HEK293 (cell line): ENCODE results near the gene SLC17A9.

Experiments
- CTCF ChIA-PET: fragments of 350-600 bp; formaldehyde crosslinking; extraction: SDS; loops from one replicate; lab custom pipeline; 2021; ENCODE audit warnings: antibody characterized with exemption; lab: Yijun Ruan, JAX
- POLR2A ChIA-PET: fragments of 300-600 bp; formaldehyde crosslinking; extraction: SDS; loops from one replicate; lab custom pipeline; 2020; ENCODE audit warnings: antibody characterized with exemption, inconsistent platforms; lab: Yijun Ruan, JAX
- H3K27ac ChIP-seq: fragments of 200-500 bp; sonication (Bioruptor generic); 2 replicates; pipeline ENCODE4 v1.5.1; 2014; ENCODE audit warnings: low read depth, low read length, control low read depth, inconsistent platforms; ENCODE audit errors: extremely low read depth
- H3K36me3 ChIP-seq, 2 experiments: fragments of 200-500 bp in 1 of 2; sonication (Bioruptor generic) in 1 of 2; 1 replicate in 1 of 2; 2 replicates in 1 of 2; pipeline ENCODE4 v1.5.1; 2014 to 2017; ENCODE audit warnings: inconsistent platforms in 2 of 2, low read length in 2 of 2; ENCODE audit not compliant: control insufficient read depth in 2 of 2, insufficient read depth in 1 of 2
- H3K4me1 ChIP-seq: fragments of 200-500 bp; sonication (Bioruptor generic); 2 replicates; pipeline ENCODE4 v1.5.1; 2014; ENCODE audit warnings: mild to moderate bottlenecking, low read length, inconsistent platforms; ENCODE audit not compliant: control insufficient read depth, insufficient read depth
- H3K4me3 ChIP-seq: 2 replicates; pipeline ENCODE4 v1.5.1; 2011; ENCODE audit warnings: low read depth, mild to moderate bottlenecking, control low read depth, low read length, moderate library complexity
- H3K9me3 ChIP-seq: fragments of 200-500 bp; sonication (Bioruptor generic); 2 replicates; pipeline ENCODE4 v1.5.1; 2014; ENCODE audit warnings: low read depth, low read length, inconsistent platforms; ENCODE audit not compliant: control insufficient read depth, insufficient read depth
- GFI1B ChIP-seq: fragments of 450-650 bp; formaldehyde crosslinking; IDR thresholded peaks from 2 replicates; pipeline ENCODE4 v1.5.1; 2016; ENCODE audit warnings: missing biosample characterization, missing genetic modification characterization
- GLI4 ChIP-seq: fragments of 450-650 bp; formaldehyde crosslinking; IDR thresholded peaks from 2 replicates; pipeline ENCODE4 v1.5.1; 2016; ENCODE audit warnings: missing biosample characterization, missing genetic modification characterization
- GLIS1 ChIP-seq: fragments of 450-650 bp; formaldehyde crosslinking; IDR thresholded peaks from 2 replicates; pipeline ENCODE4 v1.5.1; 2016; ENCODE audit warnings: missing biosample characterization, missing genetic modification characterization
- HOXC10 ChIP-seq: sonication (generic); formaldehyde crosslinking; IDR thresholded peaks from 2 replicates; pipeline ENCODE4 v1.8.1; 2023; ENCODE audit warnings: mild to moderate bottlenecking, missing genetic modification reagents
- KLF9 ChIP-seq: fragments of 450-650 bp; formaldehyde crosslinking; IDR thresholded peaks from 2 replicates; pipeline ENCODE4 v1.5.1; 2016; ENCODE audit warnings: missing biosample characterization, missing genetic modification characterization, low read depth
- OSR2 ChIP-seq: fragments of 450-650 bp; formaldehyde crosslinking; IDR thresholded peaks from 2 replicates; pipeline ENCODE4 v1.5.1; 2016; ENCODE audit warnings: missing biosample characterization, missing genetic modification characterization
- TCF7L2 ChIP-seq: IDR thresholded peaks from 2 replicates; pipeline ENCODE4 v1.6.1; 2011; ENCODE audit warnings: low read depth, mild to moderate bottlenecking, inconsistent platforms, low read length, moderate library complexity, borderline replicate concordance
- YY1 ChIP-seq: fragments of 450-650 bp; formaldehyde crosslinking; IDR thresholded peaks from 2 replicates; pipeline ENCODE4 v1.5.1; 2018; ENCODE audit warnings: missing biosample characterization, missing genetic modification characterization
- ZBTB1 ChIP-seq: fragments of 450-650 bp; formaldehyde crosslinking; IDR thresholded peaks from 2 replicates; pipeline ENCODE4 v1.5.1; 2016; ENCODE audit warnings: missing biosample characterization, missing genetic modification characterization
- ZNF138 ChIP-seq: fragments of 450-650 bp; formaldehyde crosslinking; IDR thresholded peaks from 2 replicates; pipeline ENCODE4 v1.5.1; 2016; ENCODE audit warnings: missing biosample characterization, missing genetic modification characterization, borderline replicate concordance
- ZNF155 ChIP-seq: fragments of 450-650 bp; formaldehyde crosslinking; IDR thresholded peaks from 2 replicates; pipeline ENCODE4 v1.5.1; 2016; ENCODE audit warnings: missing biosample characterization, missing genetic modification characterization
- ZNF2 ChIP-seq: fragments of 450-650 bp; formaldehyde crosslinking; IDR thresholded peaks from 2 replicates; pipeline ENCODE4 v1.5.1; 2016; ENCODE audit warnings: missing biosample characterization, missing genetic modification characterization
- ZNF202 ChIP-seq: fragments of 450-650 bp; formaldehyde crosslinking; IDR thresholded peaks from 2 replicates; pipeline ENCODE4 v1.5.1; 2016; ENCODE audit warnings: missing biosample characterization, missing genetic modification characterization, borderline replicate concordance
- ZNF24 ChIP-seq: fragments of 450-650 bp; formaldehyde crosslinking; IDR thresholded peaks from 2 replicates; pipeline ENCODE4 v1.5.1; 2016; ENCODE audit warnings: missing biosample characterization, missing genetic modification characterization
- ZNF248 ChIP-seq: fragments of 450-650 bp; formaldehyde crosslinking; IDR thresholded peaks from 2 replicates; pipeline ENCODE4 v1.5.1; 2017; ENCODE audit warnings: missing biosample characterization, missing genetic modification characterization
- ZNF324 ChIP-seq: fragments of 450-650 bp; formaldehyde crosslinking; IDR thresholded peaks from 2 replicates; pipeline ENCODE4 v1.5.1; 2016; ENCODE audit warnings: missing biosample characterization, missing genetic modification characterization
- ZNF350 ChIP-seq: fragments of 450-650 bp; formaldehyde crosslinking; IDR thresholded peaks from 2 replicates; pipeline ENCODE4 v1.5.0; 2017; ENCODE audit warnings: missing biosample characterization, mild to moderate bottlenecking, missing genetic modification characterization
- ZNF416 ChIP-seq: fragments of 450-650 bp; formaldehyde crosslinking; IDR thresholded peaks from 2 replicates; pipeline ENCODE4 v1.5.1; 2016; ENCODE audit warnings: missing biosample characterization, missing genetic modification characterization
- ZNF501 ChIP-seq: fragments of 450-650 bp; formaldehyde crosslinking; IDR thresholded peaks from 2 replicates; pipeline ENCODE4 v1.5.1; 2016; ENCODE audit warnings: missing biosample characterization, missing genetic modification characterization
- ZNF514 ChIP-seq: fragments of 450-650 bp; formaldehyde crosslinking; IDR thresholded peaks from 2 replicates; pipeline ENCODE4 v1.5.1; 2016; ENCODE audit warnings: missing biosample characterization, missing genetic modification characterization
- ZNF529 ChIP-seq: fragments of 450-650 bp; formaldehyde crosslinking; IDR thresholded peaks from 2 replicates; pipeline ENCODE4 v1.5.1; 2017; ENCODE audit warnings: missing genetic modification characterization, missing biosample characterization; ENCODE audit not compliant: insufficient replicate concordance
- ZNF530 ChIP-seq: fragments of 450-650 bp; formaldehyde crosslinking; IDR thresholded peaks from 2 replicates; pipeline ENCODE4 v1.5.1; 2016; ENCODE audit warnings: low read depth, missing biosample characterization, missing genetic modification characterization
- ZNF621 ChIP-seq: fragments of 450-650 bp; formaldehyde crosslinking; IDR thresholded peaks from 2 replicates; pipeline ENCODE4 v1.5.1; 2017; ENCODE audit warnings: missing biosample characterization, missing genetic modification characterization
- ZNF664 ChIP-seq: fragments of 450-650 bp; formaldehyde crosslinking; IDR thresholded peaks from 2 replicates; pipeline ENCODE4 v1.5.1; 2016; ENCODE audit warnings: missing biosample characterization, missing genetic modification characterization
- ZNF677 ChIP-seq: fragments of 450-650 bp; IDR thresholded peaks from 2 replicates; pipeline ENCODE4 v1.5.0; 2018; ENCODE audit warnings: missing biosample characterization, mild to moderate bottlenecking, missing genetic modification characterization, moderate library complexity
- ZNF768 ChIP-seq: fragments of 450-650 bp; formaldehyde crosslinking; IDR thresholded peaks from 2 replicates; pipeline ENCODE4 v1.5.1; 2018; ENCODE audit warnings: missing biosample characterization, mild to moderate bottlenecking, missing genetic modification characterization
- TF ChIP-seq, protein P1 (sequence below): fragments of 450-650 bp; formaldehyde crosslinking; IDR thresholded peaks from 2 replicates; pipeline ENCODE4; 2016; ENCODE audit warnings: missing biosample characterization, missing genetic modification characterization
- TF ChIP-seq, protein P2 (sequence below): fragments of 450-650 bp; formaldehyde crosslinking; IDR thresholded peaks from 2 replicates; pipeline ENCODE4 v1.5.1; 2016; ENCODE audit warnings: missing biosample characterization, missing genetic modification characterization, low read depth
- TF ChIP-seq, protein P3 (sequence below): fragments of 450-650 bp; formaldehyde crosslinking; IDR thresholded peaks from 2 replicates; pipeline ENCODE4 v1.5.1; 2016; ENCODE audit warnings: missing biosample characterization, missing genetic modification characterization
- TF ChIP-seq, protein P4 (sequence below): fragments of 450-650 bp; formaldehyde crosslinking; IDR thresholded peaks from 2 replicates; pipeline ENCODE4 v1.5.1; 2016; ENCODE audit warnings: missing biosample characterization, missing genetic modification characterization
- TF ChIP-seq, protein P5 (sequence below): fragments of 450-650 bp; formaldehyde crosslinking; IDR thresholded peaks from 2 replicates; pipeline ENCODE4 v1.5.1; 2016; ENCODE audit warnings: missing biosample characterization, missing genetic modification characterization, low read depth
- TF ChIP-seq, protein P6 (sequence below): fragments of 450-650 bp; formaldehyde crosslinking; IDR thresholded peaks from 2 replicates; pipeline ENCODE4 v1.5.1; 2017; ENCODE audit warnings: missing biosample characterization, missing genetic modification characterization

The SLC17A9 gene

DNA sequence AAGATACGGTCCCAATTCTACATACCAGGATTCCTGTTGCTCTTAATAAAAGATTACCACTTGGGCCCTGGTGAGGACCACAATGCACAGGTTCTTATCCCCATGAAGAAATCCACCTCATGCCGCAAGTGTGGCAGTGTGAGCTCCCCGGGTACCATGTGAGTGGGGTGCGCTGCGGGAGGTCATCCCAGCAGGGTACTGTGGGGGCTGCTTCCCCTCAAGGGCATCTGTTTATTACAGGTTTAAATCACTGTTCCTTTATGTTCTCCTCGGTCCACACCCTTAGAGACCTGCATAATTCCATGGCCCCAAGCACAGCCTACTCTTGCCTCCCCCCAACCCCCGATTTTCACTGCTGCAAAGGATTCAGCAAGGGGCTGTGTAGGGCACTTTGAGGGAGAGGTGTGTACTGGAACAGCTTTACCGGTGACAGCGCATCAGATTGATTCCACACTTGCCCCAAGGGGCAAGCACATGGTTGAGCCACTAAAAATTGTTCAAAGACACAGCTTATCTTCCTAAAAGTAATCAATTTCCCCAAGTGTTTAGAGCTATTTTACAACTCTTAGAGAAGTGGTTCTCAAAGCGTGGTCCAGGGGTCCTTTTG lies 32.4 kb upstream of the SLC17A9 start:
- H3K4me3 ChIP-seq, result no peak overlapping the region
- ChIA-PET POLR2A (no interaction called here), CTCF (interaction anchor here (0.6 to 3.6 kb wide), 9 partner anchors 8 to 397 kb away, joined by 3 to 33 read pairs (median 8); no protein-coding TSS in a partner anchor)
- H3K36me3 ChIP-seq, result no peaks in the 10 kb centered on the region
- H3K27ac ChIP-seq, result no peak overlapping the region
- H3K4me1 ChIP-seq, result peaks cover 61% of the 10 kb centered on the region
- no peaks in the 10 kb centered on the region for H3K9me3 ChIP-seq
- no peak for TF ChIP-seq GFI1B (tag by site-specific recombination)
- TF ChIP-seq, protein P1, sequence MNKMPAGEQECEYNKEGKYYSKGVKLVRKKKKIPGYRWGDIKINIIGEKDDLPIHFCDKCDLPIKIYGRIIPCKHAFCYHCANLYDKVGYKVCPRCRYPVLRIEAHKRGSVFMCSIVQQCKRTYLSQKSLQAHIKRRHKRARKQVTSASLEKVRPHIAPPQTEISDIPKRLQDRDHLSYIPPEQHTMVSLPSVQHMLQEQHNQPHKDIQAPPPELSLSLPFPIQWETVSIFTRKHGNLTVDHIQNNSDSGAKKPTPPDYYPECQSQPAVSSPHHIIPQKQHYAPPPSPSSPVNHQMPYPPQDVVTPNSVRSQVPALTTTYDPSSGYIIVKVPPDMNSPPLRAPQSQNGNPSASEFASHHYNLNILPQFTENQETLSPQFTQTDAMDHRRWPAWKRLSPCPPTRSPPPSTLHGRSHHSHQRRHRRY (tag by site-specific recombination), result no peak
- no peak for TF ChIP-seq ZNF514 (tag by site-specific recombination)
- no peak for TF ChIP-seq ZBTB1 (tag by site-specific recombination)
- TF ChIP-seq, protein P2, sequence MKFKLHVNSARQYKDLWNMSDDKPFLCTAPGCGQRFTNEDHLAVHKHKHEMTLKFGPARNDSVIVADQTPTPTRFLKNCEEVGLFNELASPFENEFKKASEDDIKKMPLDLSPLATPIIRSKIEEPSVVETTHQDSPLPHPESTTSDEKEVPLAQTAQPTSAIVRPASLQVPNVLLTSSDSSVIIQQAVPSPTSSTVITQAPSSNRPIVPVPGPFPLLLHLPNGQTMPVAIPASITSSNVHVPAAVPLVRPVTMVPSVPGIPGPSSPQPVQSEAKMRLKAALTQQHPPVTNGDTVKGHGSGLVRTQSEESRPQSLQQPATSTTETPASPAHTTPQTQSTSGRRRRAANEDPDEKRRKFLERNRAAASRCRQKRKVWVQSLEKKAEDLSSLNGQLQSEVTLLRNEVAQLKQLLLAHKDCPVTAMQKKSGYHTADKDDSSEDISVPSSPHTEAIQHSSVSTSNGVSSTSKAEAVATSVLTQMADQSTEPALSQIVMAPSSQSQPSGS, result no peak
- no peak for TF ChIP-seq KLF9 (tag by site-specific recombination)
- TF ChIP-seq TCF7L2, result no peak
- no peak for TF ChIP-seq ZNF664 (tag by site-specific recombination)
- TF ChIP-seq ZNF529 (tag by site-specific recombination), result no peak
- TF ChIP-seq ZNF24 (tag by site-specific recombination), result no peak
- TF ChIP-seq ZNF350, result no peak
- TF ChIP-seq ZNF155, result no peak
- no peak for TF ChIP-seq ZNF501
- TF ChIP-seq GLIS1 (tag by site-specific recombination), result peak; percentile 94
- TF ChIP-seq ZNF768 (tag by site-specific recombination), result no peak
- TF ChIP-seq, protein P3, sequence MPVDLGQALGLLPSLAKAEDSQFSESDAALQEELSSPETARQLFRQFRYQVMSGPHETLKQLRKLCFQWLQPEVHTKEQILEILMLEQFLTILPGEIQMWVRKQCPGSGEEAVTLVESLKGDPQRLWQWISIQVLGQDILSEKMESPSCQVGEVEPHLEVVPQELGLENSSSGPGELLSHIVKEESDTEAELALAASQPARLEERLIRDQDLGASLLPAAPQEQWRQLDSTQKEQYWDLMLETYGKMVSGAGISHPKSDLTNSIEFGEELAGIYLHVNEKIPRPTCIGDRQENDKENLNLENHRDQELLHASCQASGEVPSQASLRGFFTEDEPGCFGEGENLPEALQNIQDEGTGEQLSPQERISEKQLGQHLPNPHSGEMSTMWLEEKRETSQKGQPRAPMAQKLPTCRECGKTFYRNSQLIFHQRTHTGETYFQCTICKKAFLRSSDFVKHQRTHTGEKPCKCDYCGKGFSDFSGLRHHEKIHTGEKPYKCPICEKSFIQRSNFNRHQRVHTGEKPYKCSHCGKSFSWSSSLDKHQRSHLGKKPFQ, result peak; percentile 78; the same call in 1 of the 2 replicates
- TF ChIP-seq ZNF416 (tag by site-specific recombination), result no peak
- TF ChIP-seq, protein P4, sequence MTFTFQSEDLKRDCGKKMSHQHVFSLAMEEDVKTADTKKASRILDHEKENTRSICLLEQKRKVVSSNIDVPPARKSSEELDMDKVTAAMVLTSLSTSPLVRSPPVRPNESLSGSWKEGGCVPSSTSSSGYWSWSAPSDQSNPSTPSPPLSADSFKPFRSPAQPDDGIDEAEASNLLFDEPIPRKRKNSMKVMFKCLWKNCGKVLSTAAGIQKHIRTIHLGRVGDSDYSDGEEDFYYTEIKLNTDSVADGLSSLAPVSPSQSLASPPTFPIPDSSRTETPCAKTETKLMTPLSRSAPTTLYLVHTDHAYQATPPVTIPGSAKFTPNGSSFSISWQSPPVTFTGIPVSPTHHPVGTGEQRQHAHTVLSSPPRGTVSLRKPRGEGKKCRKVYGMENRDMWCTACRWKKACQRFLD, result no peak
- TF ChIP-seq HOXC10 (CRISPR knock-in tag), result no peak
- no peak for TF ChIP-seq ZNF202
- TF ChIP-seq, protein P5, sequence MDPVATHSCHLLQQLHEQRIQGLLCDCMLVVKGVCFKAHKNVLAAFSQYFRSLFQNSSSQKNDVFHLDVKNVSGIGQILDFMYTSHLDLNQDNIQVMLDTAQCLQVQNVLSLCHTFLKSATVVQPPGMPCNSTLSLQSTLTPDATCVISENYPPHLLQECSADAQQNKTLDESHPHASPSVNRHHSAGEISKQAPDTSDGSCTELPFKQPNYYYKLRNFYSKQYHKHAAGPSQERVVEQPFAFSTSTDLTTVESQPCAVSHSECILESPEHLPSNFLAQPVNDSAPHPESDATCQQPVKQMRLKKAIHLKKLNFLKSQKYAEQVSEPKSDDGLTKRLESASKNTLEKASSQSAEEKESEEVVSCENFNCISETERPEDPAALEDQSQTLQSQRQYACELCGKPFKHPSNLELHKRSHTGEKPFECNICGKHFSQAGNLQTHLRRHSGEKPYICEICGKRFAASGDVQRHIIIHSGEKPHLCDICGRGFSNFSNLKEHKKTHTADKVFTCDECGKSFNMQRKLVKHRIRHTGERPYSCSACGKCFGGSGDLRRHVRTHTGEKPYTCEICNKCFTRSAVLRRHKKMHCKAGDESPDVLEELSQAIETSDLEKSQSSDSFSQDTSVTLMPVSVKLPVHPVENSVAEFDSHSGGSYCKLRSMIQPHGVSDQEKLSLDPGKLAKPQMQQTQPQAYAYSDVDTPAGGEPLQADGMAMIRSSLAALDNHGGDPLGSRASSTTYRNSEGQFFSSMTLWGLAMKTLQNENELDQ (tag by site-specific recombination), result no peak
- no peak for TF ChIP-seq ZNF324 (tag by site-specific recombination)
- TF ChIP-seq ZNF248 (tag by site-specific recombination), result no peak
- no peak for TF ChIP-seq YY1 (tag by site-specific recombination)
- TF ChIP-seq OSR2 (tag by site-specific recombination), result no peak
- TF ChIP-seq ZNF530 (tag by site-specific recombination), result no peak
- TF ChIP-seq ZNF138 (tag by site-specific recombination), result no peak
- TF ChIP-seq, protein P6, sequence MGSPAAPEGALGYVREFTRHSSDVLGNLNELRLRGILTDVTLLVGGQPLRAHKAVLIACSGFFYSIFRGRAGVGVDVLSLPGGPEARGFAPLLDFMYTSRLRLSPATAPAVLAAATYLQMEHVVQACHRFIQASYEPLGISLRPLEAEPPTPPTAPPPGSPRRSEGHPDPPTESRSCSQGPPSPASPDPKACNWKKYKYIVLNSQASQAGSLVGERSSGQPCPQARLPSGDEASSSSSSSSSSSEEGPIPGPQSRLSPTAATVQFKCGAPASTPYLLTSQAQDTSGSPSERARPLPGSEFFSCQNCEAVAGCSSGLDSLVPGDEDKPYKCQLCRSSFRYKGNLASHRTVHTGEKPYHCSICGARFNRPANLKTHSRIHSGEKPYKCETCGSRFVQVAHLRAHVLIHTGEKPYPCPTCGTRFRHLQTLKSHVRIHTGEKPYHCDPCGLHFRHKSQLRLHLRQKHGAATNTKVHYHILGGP (tag by site-specific recombination), result no peak
- TF ChIP-seq GLI4 (tag by site-specific recombination), result no peak
- TF ChIP-seq ZNF2 (tag by site-specific recombination), result no peak
- TF ChIP-seq ZNF677 (tag by site-specific recombination), result no peak
- TF ChIP-seq ZNF621 (tag by site-specific recombination), result no peak
